ENCODE data around the gene SELENBP1.
"Not testable (repeated sequence)": the region's sequence is repeated elsewhere in the genome, so short reads cannot be mapped to it uniquely, and the experiment has no call there.

The SELENBP1 gene

DNA sequence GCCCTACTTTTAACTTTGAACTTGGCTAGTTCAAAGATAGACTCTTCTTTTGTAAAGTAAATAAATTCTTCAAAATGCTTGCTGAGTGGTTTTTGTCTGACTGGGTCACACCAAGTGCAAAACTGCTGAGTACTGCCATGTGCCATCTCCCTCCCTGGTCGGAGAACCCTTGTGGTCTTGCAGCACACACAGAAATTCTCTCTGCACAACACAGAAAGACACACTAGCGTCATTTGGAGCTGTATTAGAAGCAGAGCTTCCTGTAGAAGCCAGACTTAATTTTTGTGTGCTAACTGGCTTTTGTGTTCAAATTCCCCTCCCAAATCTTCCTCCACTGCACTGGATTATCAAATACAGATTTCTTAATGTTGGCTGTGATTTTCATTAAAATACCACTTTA, 29.4 kb upstream of the SELENBP1 start:
- no peaks in the 10 kb centered on the region for H3K9me3 ChIP-seq (ENCODE audit: insufficient read depth, low read depth, low read length)
- no peak overlapping the region for H3K27ac ChIP-seq (ENCODE audit: low read depth, low read length)
- H3K4me1 ChIP-seq (ENCODE audit: insufficient read depth, low read length): peaks cover 4% of the 10 kb centered on the region; the same call in 1 of the 2 replicates
- H3K4me3 ChIP-seq (ENCODE audit: low read length): no peak overlapping the region; the same call in 1 of the 2 replicates
- no peak overlapping the region for H3K9ac ChIP-seq (ENCODE audit: low read depth, low read length)
- H3K36me3 ChIP-seq (ENCODE audit: insufficient read depth, low read length): peaks cover 66% of the 10 kb centered on the region
- 100% methylated on average over 2 of the region's 2 CpGs for WGBS
- no peaks in the 10 kb centered on the region for H3K27me3 ChIP-seq (ENCODE audit: insufficient read depth, low read length)

DNA sequence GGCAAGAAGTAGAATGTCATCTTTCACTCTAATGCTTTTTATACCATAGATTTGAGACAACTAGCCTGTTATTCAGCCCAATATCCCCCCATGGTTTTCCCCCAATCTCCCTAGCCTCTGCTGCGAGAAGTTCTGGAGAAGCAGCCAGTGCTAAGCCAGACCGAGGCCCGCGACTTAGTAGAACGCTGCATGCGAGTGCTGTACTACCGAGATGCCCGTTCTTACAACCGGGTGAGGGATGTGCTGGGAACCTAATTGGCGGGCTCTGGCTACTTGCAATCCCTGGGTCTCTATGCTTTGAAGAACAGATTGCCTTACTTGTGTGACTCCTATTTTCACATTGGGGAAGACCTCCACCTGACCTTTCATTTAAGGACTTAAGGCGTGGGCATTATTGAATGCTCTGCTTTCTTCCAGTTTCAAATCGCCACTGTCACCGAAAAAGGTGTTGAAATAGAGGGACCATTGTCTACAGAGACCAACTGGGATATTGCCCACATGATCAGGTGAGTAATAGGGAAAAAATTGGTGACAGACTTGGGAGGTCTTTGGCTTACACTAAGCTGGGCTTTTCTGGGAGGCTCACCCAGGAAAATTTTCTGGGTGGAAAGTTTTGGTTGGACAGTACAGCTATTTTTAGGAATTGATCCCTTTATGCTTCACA, 28.8 kb upstream of the SELENBP1 start:
- Histone ChIP-seq H3K36me3 (ENCODE audit: insufficient read depth, low read length) (peaks cover 60% of the 10 kb centered on the region), H3K4me3 (ENCODE audit: low read length) (peak overlapping the region; percentile 79), H3K27me3 (ENCODE audit: insufficient read depth, low read length) (no peaks in the 10 kb centered on the region), H3K27ac (ENCODE audit: low read depth, low read length) (no peak overlapping the region), H3K9me3 (ENCODE audit: insufficient read depth, low read depth, low read length) (no peaks in the 10 kb centered on the region), H3K4me1 (ENCODE audit: insufficient read depth, low read length) (peaks cover 4% of the 10 kb centered on the region; the same call in 1 of the 2 replicates), H3K9ac (ENCODE audit: low read depth, low read length) (no peak overlapping the region)
- 97% methylated on average over 13 of the region's 13 CpGs for WGBS

- H3K4me3 ChIP-seq (ENCODE audit: low read length): peak within 1 kb of the TSS; percentile 79
- peak within 1 kb of the TSS; percentile 94 for H3K9ac ChIP-seq (ENCODE audit: low read depth, low read length)
- H3K9me3 ChIP-seq (ENCODE audit: insufficient read depth, low read depth, low read length): no peaks in the 10 kb centered on the region
- H3K27ac ChIP-seq (ENCODE audit: low read depth, low read length): peak within 1 kb of the TSS; percentile 89
- H3K36me3 ChIP-seq (ENCODE audit: insufficient read depth, low read length): peaks cover 43% of the 10 kb centered on the region
- under 1% methylated on average over 63 of the region's 63 CpGs for WGBS
- no peaks in the 10 kb centered on the region for H3K27me3 ChIP-seq (ENCODE audit: insufficient read depth, low read length)
- H3K4me1 ChIP-seq (ENCODE audit: insufficient read depth, low read length): peaks cover 4% of the 10 kb centered on the region; the same call in 1 of the 2 replicates
These were observed 27.0 kb upstream of the SELENBP1 start, which contains the start of gene PSMB4 for GRCh38 chr1:151399324-151400171. Gene PSMB4 (plus strand): TSS chr1:151399573. CDS start chr1:151399588, 15 bp downstream.

- H3K9me3 ChIP-seq (ENCODE audit: insufficient read depth, low read depth, low read length); H3K4me3 ChIP-seq (ENCODE audit: low read length); H3K36me3 ChIP-seq (ENCODE audit: insufficient read depth, low read length); H3K27me3 ChIP-seq (ENCODE audit: insufficient read depth, low read length); H3K27ac ChIP-seq (ENCODE audit: low read depth, low read length); H3K4me1 ChIP-seq (ENCODE audit: insufficient read depth, low read length); H3K9ac ChIP-seq (ENCODE audit: low read depth, low read length): not testable (repeated sequence)
- 97% methylated on average over 5 of the region's 5 CpGs for WGBS
These were observed 23.8 kb upstream of the SELENBP1 start for GRCh38 chr1:151396265-151396664.

DNA sequence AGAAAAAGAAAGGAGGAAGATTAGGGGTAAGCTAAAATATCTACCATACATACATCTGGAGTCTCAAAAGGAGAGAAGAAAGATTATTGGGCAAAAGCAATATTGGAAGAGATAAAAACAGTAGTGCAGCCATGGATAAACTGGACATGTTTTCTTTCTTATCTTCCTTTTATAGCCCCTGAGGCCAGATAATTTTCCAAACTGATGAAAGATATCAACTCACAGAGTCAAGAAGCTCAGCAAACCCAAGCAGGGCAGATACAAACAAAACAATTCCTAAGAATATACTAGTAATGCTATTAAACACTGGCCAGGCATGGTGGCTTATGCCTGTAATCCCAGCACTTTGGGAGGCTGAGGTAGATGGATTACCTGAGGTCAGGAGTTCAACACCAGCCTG, 21.1 kb upstream of the SELENBP1 start:
- no peak overlapping the region for H3K27ac ChIP-seq (ENCODE audit: low read depth, low read length)
- H3K9ac ChIP-seq (ENCODE audit: low read depth, low read length): no peak overlapping the region
- H3K36me3 ChIP-seq (ENCODE audit: insufficient read depth, low read length): no peaks in the 10 kb centered on the region
- no peaks in the 10 kb centered on the region for H3K27me3 ChIP-seq (ENCODE audit: insufficient read depth, low read length)
- no peaks in the 10 kb centered on the region for H3K9me3 ChIP-seq (ENCODE audit: insufficient read depth, low read depth, low read length)
- no peak overlapping the region for H3K4me3 ChIP-seq (ENCODE audit: low read length)
- no peaks in the 10 kb centered on the region for H3K4me1 ChIP-seq (ENCODE audit: insufficient read depth, low read length)

- no peaks in the 10 kb centered on the region for H3K9me3 ChIP-seq (ENCODE audit: insufficient read depth, low read depth, low read length)
- WGBS: 93% methylated on average over 2 of the region's 3 CpGs
- H3K27ac ChIP-seq (ENCODE audit: low read depth, low read length): no peak overlapping the region
- no peak overlapping the region for H3K4me3 ChIP-seq (ENCODE audit: low read length)
- no peak overlapping the region for H3K9ac ChIP-seq (ENCODE audit: low read depth, low read length)
- H3K36me3 ChIP-seq (ENCODE audit: insufficient read depth, low read length): no peaks in the 10 kb centered on the region
- H3K27me3 ChIP-seq (ENCODE audit: insufficient read depth, low read length): no peaks in the 10 kb centered on the region
- no peaks in the 10 kb centered on the region for H3K4me1 ChIP-seq (ENCODE audit: insufficient read depth, low read length)
These were observed 18.6 kb upstream of the SELENBP1 start for GRCh38 chr1:151391079-151391563.

DNA sequence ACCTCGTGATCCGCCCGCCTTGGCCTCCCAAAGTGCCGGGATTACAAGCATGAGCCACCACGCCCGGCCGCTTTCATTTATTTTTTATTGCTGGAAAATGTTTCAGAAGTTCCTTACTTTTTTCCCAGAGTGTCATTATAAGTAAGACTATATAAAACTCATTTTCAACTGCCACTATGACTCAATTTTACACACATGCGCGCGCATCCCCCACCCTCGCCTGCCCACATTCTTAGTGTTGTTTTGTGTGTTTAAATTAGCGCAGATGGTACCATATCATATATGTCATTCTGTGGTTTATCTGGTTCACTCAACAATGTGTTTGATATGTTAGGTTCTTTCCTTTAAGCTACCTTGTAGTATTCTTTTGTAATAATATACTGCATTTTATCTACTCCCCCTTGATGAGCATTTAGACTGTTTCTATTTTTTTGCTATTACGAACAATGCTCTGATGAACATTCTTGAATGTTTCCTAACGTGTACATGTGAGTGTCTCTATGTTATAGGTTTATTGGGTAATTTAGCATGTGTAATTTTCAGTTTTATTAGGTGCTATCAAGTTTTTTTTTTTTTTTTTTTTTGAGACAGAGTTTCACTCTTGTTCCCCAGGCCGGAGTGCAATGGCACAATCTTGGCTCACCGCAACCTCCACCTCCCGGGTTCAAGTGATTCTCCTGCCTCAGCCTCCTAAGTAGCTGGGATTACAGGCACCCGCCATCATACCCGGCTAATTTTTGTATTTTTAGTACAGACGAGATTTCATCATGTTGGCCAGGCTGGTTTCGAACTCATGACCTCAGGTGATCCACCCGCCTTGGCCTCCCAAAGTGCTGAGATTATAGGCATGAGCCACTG, 17.9 kb upstream of the SELENBP1 start:
- 96% methylated on average over 19 of the region's 22 CpGs for WGBS
- not testable (repeated sequence) for H3K27ac ChIP-seq (ENCODE audit: low read depth, low read length); H3K36me3 ChIP-seq (ENCODE audit: insufficient read depth, low read length); H3K27me3 ChIP-seq (ENCODE audit: insufficient read depth, low read length); H3K9me3 ChIP-seq (ENCODE audit: insufficient read depth, low read depth, low read length); H3K4me1 ChIP-seq (ENCODE audit: insufficient read depth, low read length); H3K4me3 ChIP-seq (ENCODE audit: low read length); H3K9ac ChIP-seq (ENCODE audit: low read depth, low read length)

DNA sequence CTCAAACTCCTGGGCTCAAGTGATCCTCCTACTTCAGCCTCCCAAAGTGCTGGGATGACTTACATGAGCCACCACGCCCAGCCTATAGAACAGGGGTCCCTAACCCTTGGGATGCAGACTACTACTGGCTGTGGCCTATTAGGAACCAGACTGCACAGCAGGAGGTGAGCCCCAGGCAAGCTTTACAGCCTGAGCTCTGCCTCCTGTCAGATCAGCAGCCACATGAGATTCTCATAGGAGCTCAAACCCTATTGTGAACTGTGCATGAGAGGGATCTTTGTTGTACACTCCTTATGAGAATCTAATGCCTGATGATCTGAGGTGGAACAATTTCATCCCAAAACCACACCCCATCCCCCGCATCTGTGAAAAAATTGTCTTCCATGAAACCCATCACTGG, 13.5 kb upstream of the SELENBP1 start:
- H3K27me3 ChIP-seq (ENCODE audit: insufficient read depth, low read length): no peaks in the 10 kb centered on the region
- no peaks in the 10 kb centered on the region for H3K4me1 ChIP-seq (ENCODE audit: insufficient read depth, low read length)
- no peaks in the 10 kb centered on the region for H3K36me3 ChIP-seq (ENCODE audit: insufficient read depth, low read length)
- H3K4me3 ChIP-seq (ENCODE audit: low read length): no peak overlapping the region
- no peak overlapping the region for H3K9ac ChIP-seq (ENCODE audit: low read depth, low read length)
- H3K9me3 ChIP-seq (ENCODE audit: insufficient read depth, low read depth, low read length): no peaks in the 10 kb centered on the region
- 78% methylated on average over 2 of the region's 2 CpGs for WGBS
- no peak overlapping the region for H3K27ac ChIP-seq (ENCODE audit: low read depth, low read length)

- H3K36me3 ChIP-seq (ENCODE audit: insufficient read depth, low read length): no peaks in the 10 kb centered on the region
These were observed 12.1 kb upstream of the SELENBP1 start for GRCh38 chr1:151384584-151384983.

GRCh38 chr1:151377150-151377884, 4.8 kb upstream of the SELENBP1 start:
- Histone ChIP-seq H3K27me3 (ENCODE audit: insufficient read depth, low read length) (no peaks in the 10 kb centered on the region), H3K4me3 (ENCODE audit: low read length) (no peak overlapping the region), H3K4me1 (ENCODE audit: insufficient read depth, low read length) (no peaks in the 10 kb centered on the region), H3K27ac (ENCODE audit: low read depth, low read length) (no peak overlapping the region), H3K9me3 (ENCODE audit: insufficient read depth, low read depth, low read length) (no peaks in the 10 kb centered on the region), H3K9ac (ENCODE audit: low read depth, low read length) (no peak overlapping the region), H3K36me3 (ENCODE audit: insufficient read depth, low read length) (no peaks in the 10 kb centered on the region)
- WGBS: 90% methylated on average over 3 of the region's 3 CpGs

More at GRCh38 chr1:151384584-151384983, 12.1 kb upstream of the SELENBP1 start:
- 93% methylated on average over 3 of the region's 3 CpGs for WGBS
- Histone ChIP-seq H3K9ac (ENCODE audit: low read depth, low read length) (no peak overlapping the region), H3K9me3 (ENCODE audit: insufficient read depth, low read depth, low read length) (no peaks in the 10 kb centered on the region), H3K27ac (ENCODE audit: low read depth, low read length) (no peak overlapping the region), H3K4me1 (ENCODE audit: insufficient read depth, low read length) (no peaks in the 10 kb centered on the region), H3K27me3 (ENCODE audit: insufficient read depth, low read length) (no peaks in the 10 kb centered on the region), H3K4me3 (ENCODE audit: low read length) (no peak overlapping the region)
